Mammary microvascular endothelial cell (primary cell): ENCODE measurements around the gene RTN3. TPM values are rescaled to one million over a fixed set of nuclear protein-coding genes. Genes with fewer than 3 reads are reported as not detected.

ENCODE experiments used
- total RNA-seq: library from RNA; depleted of rRNA; stranded (reverse); fragments of >200 nt; gene quantifications from 2 replicates; pipeline ENCODE4 v1.2.3, GENCODE V29; 2015

Gene RTN3
- 86.8 and 96.6 TPM in 2 replicates for total RNA-seq

GRCh38 chr11:63681321-63682065, at the start of gene RTN3:
Gene RTN3, plus strand, starts transcription at chr11:63681500. Its CDS starts 137 bp downstream, at chr11:63681637.

GRCh38 chr11:63671322-63672155, 9.8 kb upstream of the RTN3 start, which contains the start of gene ATL3:
Gene ATL3, minus strand, starts transcription at chr11:63671376. Its CDS starts 41 bp downstream, at chr11:63671335.

GRCh38 chr11:63768237-63769041, 87.1 kb downstream of the RTN3 start, which contains the start of gene ZFTA:
Gene ZFTA, minus strand, starts transcription at chr11:63768775. Its CDS starts 153 bp downstream, at chr11:63768622.

Other genes starting within 250 kb of the RTN3 start
- gene PLAAT5, start 190.3 kb upstream of the RTN3 start, total RNA-seq: not detected in 2 replicates
- not detected in 2 replicates for gene LGALS12, start 175.4 kb upstream of the RTN3 start, total RNA-seq
- gene PLAAT4, start 144.7 kb upstream of the RTN3 start, total RNA-seq: 12.7 and 14.7 TPM in 2 replicates
- not detected in 2 replicates for gene PLAAT2, start 118.1 kb upstream of the RTN3 start, total RNA-seq
- gene PLAAT3, start 67.1 kb upstream of the RTN3 start, total RNA-seq: 67.5 and 68.5 TPM in 2 replicates
- gene ATL3, start 10.1 kb upstream of the RTN3 start, total RNA-seq: 72.2 and 76.1 TPM in 2 replicates
- 10.9 and 22.9 TPM in 2 replicates for gene ZFTA, start 87.3 kb downstream of the RTN3 start, total RNA-seq
- gene SPINDOC, start 132.0 kb downstream of the RTN3 start, total RNA-seq: 26.6 and 30.0 TPM in 2 replicates
- 18.9 and 21.5 TPM in 2 replicates for gene MARK2, start 157.6 kb downstream of the RTN3 start, total RNA-seq
- gene RCOR2, start 235.7 kb downstream of the RTN3 start, total RNA-seq: 0.07 TPM in 1 of 2 replicates, not detected in the other